GM12878 (cell line): ENCODE measurements around the gene SBF2. TPM values are rescaled to one million over a fixed set of nuclear protein-coding genes. Genes with fewer than 3 reads are reported as not detected.

Experiments
- ATAC-seq: fragments of 200-7000 bp; cut with Tn5 transposase; 3 replicates; pipeline ENCODE4 v1.9.1; 2020; ENCODE audit warnings: mild to moderate bottlenecking, moderate library complexity
- BruUV-seq: library from RNA; stranded (reverse); fragments of 400-500 nt; replicated peaks from 2 replicates; lab custom pipeline; 2021; lab: Mats Ljungman, UMichigan
- CTCF ChIA-PET: fragments of 300-600 bp; sonication (Branson Sonifier 250); formaldehyde crosslinking; extraction: SDS; loops from one replicate; lab custom pipeline; 2021; ENCODE audit warnings: inconsistent platforms; lab: Yijun Ruan, JAX
- POLR2A ChIA-PET: fragments of 350-600 bp; formaldehyde crosslinking; extraction: SDS; loops from one replicate; lab custom pipeline; 2021; ENCODE audit warnings: inconsistent platforms; lab: Charles Lee
- RAD21 ChIA-PET: fragments of 300-600 bp; sonication (Branson Sonifier 250); formaldehyde crosslinking; loops from one replicate; lab custom pipeline; 2023; ENCODE audit warnings: antibody characterized with exemption; ENCODE audit not compliant: unreplicated experiment; lab: Charles Lee
- SMC1A ChIA-PET: fragments of 300-600 bp; sonication (Branson Sonifier 250); formaldehyde crosslinking; loops from one replicate; lab custom pipeline; 2023; ENCODE audit not compliant: unreplicated experiment, uncharacterized antibody; lab: Charles Lee
- DNase-seq: peaks from one replicate; pipeline ENCODE4 v3.0.0-alpha.2; 2011; ENCODE audit warnings: low read depth, low spot score
- FAIRE-seq: peaks from 3 replicates; lab custom pipeline; 2011; peaks lifted over from hg19 to GRCh38; lab: Jason Lieb, UNC
- H2AFZ ChIP-seq: 2 replicates; pipeline ENCODE4 v1.6.0; 2011; ENCODE audit warnings: low read depth, low read length, control low read depth; ENCODE audit not compliant: control insufficient read depth
- H3K27ac ChIP-seq: 2 replicates; pipeline ENCODE4 v1.5.1; 2011; ENCODE audit warnings: control low read depth; ENCODE audit not compliant: control insufficient read depth, insufficient read depth
- H3K27me3 ChIP-seq, 2 experiments: replicated peaks in 1 of 2; 2 replicates each; pipeline versions ENCODE4 v1.6.0 to v1.6.1; 2011; ENCODE audit warnings: low read length in 1 of 2; ENCODE audit not compliant: control insufficient read depth in 2 of 2, insufficient read depth in 2 of 2
- H3K36me3 ChIP-seq, 2 experiments: 2 replicates each; pipeline ENCODE4 v1.5.1; 2011; ENCODE audit warnings: low read length in 1 of 2; ENCODE audit not compliant: control insufficient read depth in 2 of 2, insufficient read depth in 2 of 2
- H3K4me1 ChIP-seq: 2 replicates; pipeline ENCODE4 v1.6.1; 2011; ENCODE audit warnings: mild to moderate bottlenecking, low read length, moderate library complexity, mixed read lengths; ENCODE audit not compliant: control insufficient read depth, insufficient read depth
- H3K4me2 ChIP-seq: 2 replicates; pipeline ENCODE4 v1.6.0; 2011; ENCODE audit warnings: control low read depth; ENCODE audit not compliant: control insufficient read depth, insufficient read depth
- H3K4me3 ChIP-seq: fragments of 200-600 bp; sonication (generic); 2 replicates; pipeline ENCODE4 v1.5.1; 2016
- H3K79me2 ChIP-seq: 2 replicates; pipeline ENCODE4 v1.6.0; 2011; ENCODE audit warnings: low read length; ENCODE audit not compliant: control insufficient read depth, insufficient read depth
- H3K9ac ChIP-seq: 2 replicates; pipeline ENCODE4 v1.8.0; 2011; ENCODE audit warnings: low read length, control low read depth, mixed read lengths; ENCODE audit not compliant: control insufficient read depth, insufficient read depth
- H3K9me3 ChIP-seq: replicated peaks from 3 replicates; pipeline ENCODE4 v1.5.1; 2011; ENCODE audit warnings: mild to moderate bottlenecking, low read length; ENCODE audit not compliant: control insufficient read depth, insufficient read depth
- H4K20me1 ChIP-seq: 2 replicates; pipeline ENCODE4 v1.6.0; 2011; ENCODE audit not compliant: control insufficient read depth, insufficient read depth
- BRCA1 ChIP-seq: IDR thresholded peaks from 2 replicates; pipeline ENCODE4 v1.6.1; 2011; ENCODE audit warnings: low read depth, low read length, improper control_type of control experiment
- CBFB ChIP-seq: IDR thresholded peaks from 2 replicates; pipeline ENCODE4 v1.6.1; 2016; ENCODE audit warnings: antibody characterized with exemption, low read depth
- CEBPB ChIP-seq, 2 experiments: fragments of 150-350 bp in 1 of 2; IDR thresholded peaks; 2 replicates each; pipeline ENCODE4 v1.6.1; 2012 to 2014; ENCODE audit warnings: low read depth in 2 of 2, low read length in 2 of 2, borderline replicate concordance in 1 of 2, inconsistent platforms in 1 of 2
- ELK1 ChIP-seq: IDR thresholded peaks from 2 replicates; pipeline ENCODE4 v1.6.1; 2012; ENCODE audit warnings: low read depth, low read length, improper control_type of control experiment
- ESRRA ChIP-seq: IDR thresholded peaks from 2 replicates; pipeline ENCODE4 v1.6.1; 2012; ENCODE audit warnings: mild to moderate bottlenecking, low read length, improper control_type of control experiment
- FOXM1 ChIP-seq: IDR thresholded peaks from 2 replicates; pipeline ENCODE4 v1.6.1; 2012; ENCODE audit warnings: low read depth, mild to moderate bottlenecking, inconsistent platforms, low read length, moderate library complexity
- MTA3 ChIP-seq: IDR thresholded peaks from 2 replicates; pipeline ENCODE4 v1.6.1; 2012; ENCODE audit warnings: low read length, inconsistent platforms, borderline replicate concordance
- MYB ChIP-seq: fragments of 150-350 bp; IDR thresholded peaks from 2 replicates; pipeline ENCODE4 v1.6.1; 2014; ENCODE audit warnings: mild to moderate bottlenecking, low read depth, low read length, borderline replicate concordance
- NBN ChIP-seq: fragments of 450-650 bp; IDR thresholded peaks from 2 replicates; pipeline ENCODE4 v1.6.1; 2016
- NR2C2 ChIP-seq: IDR thresholded peaks from 2 replicates; pipeline ENCODE4 v1.6.1; 2011; ENCODE audit warnings: borderline replicate concordance, low read depth; ENCODE audit not compliant: control insufficient read depth, insufficient read length
- PAX8 ChIP-seq: fragments of 450-650 bp; IDR thresholded peaks from 2 replicates; pipeline ENCODE4 v1.6.1; 2017; ENCODE audit warnings: mild to moderate bottlenecking, moderate library complexity
- RAD51 ChIP-seq: fragments of 450-650 bp; IDR thresholded peaks from 2 replicates; pipeline ENCODE4 v1.6.1; 2016; ENCODE audit warnings: moderate library complexity, mild to moderate bottlenecking, inconsistent platforms
- RB1 ChIP-seq: fragments of 450-650 bp; formaldehyde crosslinking; IDR thresholded peaks from 2 replicates; pipeline ENCODE4 v1.6.1; 2017; ENCODE audit warnings: mild to moderate bottlenecking, borderline replicate concordance
- TCF12 ChIP-seq: IDR thresholded peaks from 2 replicates; pipeline ENCODE4 v1.6.1; 2011; ENCODE audit warnings: low read depth, mild to moderate bottlenecking, low read length
- ZBTB4 ChIP-seq: fragments of 450-650 bp; formaldehyde crosslinking; IDR thresholded peaks from 2 replicates; pipeline ENCODE4 v1.4.0; 2022; ENCODE audit warnings: mild to moderate bottlenecking, moderate library complexity
- ZNF592 ChIP-seq: fragments of 450-650 bp; IDR thresholded peaks from 2 replicates; pipeline ENCODE4 v1.6.1; 2017; ENCODE audit warnings: mild to moderate bottlenecking, moderate library complexity
- ZZZ3 ChIP-seq: IDR thresholded peaks from 2 replicates; pipeline ENCODE4 v1.6.1; 2011; ENCODE audit warnings: low read depth; ENCODE audit not compliant: control insufficient read depth, insufficient read length
- WGBS: methylation state at CpG from one replicate; pipeline ENCODE4 v1.1.6; 2016; ENCODE audit warnings: low lambda C conversion rate; ENCODE audit not compliant: insufficient replicate concordance, insufficient coverage; ENCODE audit errors: missing lambda C conversion rate; 5-methylcytosine and 5-hydroxymethylcytosine counted together
- in situ Hi-C: fragments of 300-500 bp; cut with MboI; formaldehyde crosslinking; loops from 9 replicates; pipeline ENCODE4 v1.14.3; 2018; ENCODE audit warnings: mixed read lengths
- intact Hi-C: fragments of 100-400 bp; cut with micrococcal nuclease; formaldehyde crosslinking; loops from one replicate; pipeline ENCODE4 v1.14.2; 2022; ENCODE audit not compliant: unreplicated experiment
- polyA plus RNA-seq, 11 experiments: library from polyadenylated mRNA; depleted of rRNA in 4 of 11; unstranded in 6 of 11; stranded (reverse) in 5 of 11; fragments of >200 nt; fragmentation: Nextera tagmentation in 4 of 11; fragmentation: Illumina TruSeq in 1 of 11; extraction: Ambion mirVana in 4 of 11; extraction: Trizol in 1 of 11; gene quantifications; 1 replicate in 1 of 11; 2 replicates in 10 of 11; pipeline versions ENCODE4 v1.2.1 to v1.2.3, GENCODE V29; 2011 to 2016; ENCODE audit warnings: inconsistent platforms in 2 of 11, missing spikeins in 2 of 11, low read depth in 1 of 11
- total RNA-seq, 4 experiments: library from RNA; depleted of rRNA in 3 of 4; stranded (reverse); fragments of >200 nt in 3 of 4; fragmentation: Illumina TruSeq in 1 of 4; extraction: Trizol in 1 of 4; gene quantifications; 2 replicates each; pipeline versions ENCODE4 v1.2.1 to v1.2.3, GENCODE V29; 2013 to 2021

SBF2 gene
- total and polyA plus RNA-seq, 10 of the 15 experiments (the other 5 are each of a cell fraction or from before 2014, with no cell fraction given), result 0.24 to 2.3 (median 1.1) TPM

- DNase-seq (no peak), ATAC-seq (no peak), FAIRE-seq (no peak)
- peaks cover 41% of the 10 kb centered on the region for H3K4me1 ChIP-seq
- intact Hi-C loops (no loop called here), in situ Hi-C loops (no loop called here)
- TF ChIP-seq ESRRA (no peak), MTA3 (no peak), ZNF592 (no peak), ZBTB4 (CRISPR knock-in tag) (no peak), ZZZ3 (no peak), FOXM1 (no peak), CEBPB (IDR thresholded peaks at IDR 0.05; ENCODE audit: borderline replicate concordance in 1 of 2, low read depth in 2 of 2, low read length in 2 of 2) (no peak), NR2C2 (no peak), PAX8 (no peak), BRCA1 (no peak), RAD51 (no peak), RB1 (no peak), MYB (no peak), ELK1 (no peak), TCF12 (no peak), NBN (no peak), CBFB (no peak)
- RAD21 ChIA-PET, result no interaction called here
- H3K9me3 ChIP-seq, result peaks cover 7% of the 10 kb centered on the region; the same call in 2 of the 3 replicates
- H2AFZ ChIP-seq, result no peak overlapping the region
- no peak overlapping the region for H3K27ac ChIP-seq
- 94% methylated on average over 11 of the region's 11 CpGs for WGBS
- POLR2A ChIA-PET, result interaction anchor here (0.8 kb wide), 1 partner anchor 17 kb away, joined by 4 read pairs; no protein-coding TSS in a partner anchor
- no peak overlapping the region for H3K4me2 ChIP-seq
- H4K20me1 ChIP-seq, result no peaks in the 10 kb centered on the region
- H3K9ac ChIP-seq, result no peak overlapping the region
- no peak overlapping the region for H3K4me3 ChIP-seq
- SMC1A ChIA-PET, result interaction anchor here (0.7 to 1.2 kb wide), 2 partner anchors 16 to 119 kb away, joined by 3 read pairs; no protein-coding TSS in a partner anchor
- peaks cover 0 to 6% of the 10 kb centered on the region in 2 experiments; a peak in 1 of 4 replicates for H3K36me3 ChIP-seq
- CTCF ChIA-PET, result interaction anchor here (1.5 to 3.1 kb wide), 3 partner anchors 16 to 18 kb away, joined by 4 to 8 read pairs (median 4); no protein-coding TSS in a partner anchor
- no peaks in the 10 kb centered on the region for H3K27me3 ChIP-seq
- BruUV-seq, result no TSS peak
- H3K79me2 ChIP-seq, result peaks cover 2% of the 10 kb centered on the region
Observed at GRCh38 chr11:9732453-9732852, 561.6 kb downstream of the SBF2 start.
